NCI-H2029 (cell line): ENCODE measurements around the gene SEC14L5.

ENCODE experiments used
- DNase-seq: peaks from one replicate; lab custom pipeline; 2025; lab: John Stamatoyannopoulos, UW

Gene SEC14L5

DNA sequence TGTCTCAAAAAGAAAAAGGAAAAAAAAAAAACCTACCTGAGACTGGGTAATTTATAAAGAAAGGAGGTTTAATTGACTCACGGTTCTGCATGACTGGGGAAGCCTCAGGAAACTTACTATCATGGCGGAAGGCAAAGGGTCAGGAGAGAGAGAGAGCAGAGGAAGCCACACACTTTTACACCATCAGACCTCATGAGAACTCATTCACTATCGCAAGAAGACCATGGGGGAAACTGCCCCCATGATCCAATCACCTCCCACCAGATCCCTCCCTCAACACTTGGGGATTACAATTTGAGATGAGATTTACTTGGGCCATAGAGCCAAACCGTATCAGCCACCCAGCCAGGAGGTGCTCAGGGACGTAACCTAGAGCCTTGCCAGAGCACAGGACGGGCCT is 54.8 kb downstream of the SEC14L5 start:
- no peak for DNase-seq

DNA sequence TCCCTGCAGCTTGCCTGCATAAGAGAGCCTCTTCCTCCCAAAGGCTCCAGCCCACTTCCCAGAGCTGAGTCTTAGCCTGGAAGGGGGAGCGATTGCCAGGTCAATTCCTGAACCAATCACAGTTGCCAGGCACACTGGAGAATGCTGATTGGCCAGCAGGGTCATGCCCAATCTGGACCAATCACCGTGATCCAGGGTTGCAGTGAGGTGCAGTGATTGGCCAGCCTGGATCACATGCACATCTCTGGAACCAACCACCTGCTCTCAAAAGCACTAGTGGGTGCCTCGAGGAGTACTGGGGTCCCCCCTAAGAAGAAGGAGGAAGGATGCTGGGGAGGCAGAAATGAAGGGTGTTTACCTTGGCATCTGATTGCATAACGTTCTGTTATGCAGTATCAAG is 57.2 kb downstream of the SEC14L5 start:
- DNase-seq, result no peak

DNA sequence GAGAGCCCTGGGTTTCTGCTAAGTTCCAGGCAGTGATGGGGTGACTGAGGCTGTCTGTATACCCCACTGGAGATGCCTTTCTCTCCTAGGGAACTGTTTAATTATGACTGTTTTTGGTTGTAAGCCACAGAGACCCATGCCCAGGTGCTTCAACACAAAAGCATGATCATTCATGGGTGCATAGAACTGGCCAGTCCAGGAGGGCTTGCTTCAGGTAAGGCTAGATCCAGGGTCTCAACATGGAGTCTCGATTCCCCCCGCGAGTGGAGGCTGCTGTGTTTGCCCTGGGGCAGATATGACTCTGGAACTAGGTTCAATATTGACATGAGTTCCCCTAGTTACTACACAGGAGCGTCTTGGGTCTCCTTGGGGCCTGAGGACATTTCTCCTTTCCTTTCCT is 57.8 kb downstream of the SEC14L5 start:
- DNase-seq, result no peak

DNA sequence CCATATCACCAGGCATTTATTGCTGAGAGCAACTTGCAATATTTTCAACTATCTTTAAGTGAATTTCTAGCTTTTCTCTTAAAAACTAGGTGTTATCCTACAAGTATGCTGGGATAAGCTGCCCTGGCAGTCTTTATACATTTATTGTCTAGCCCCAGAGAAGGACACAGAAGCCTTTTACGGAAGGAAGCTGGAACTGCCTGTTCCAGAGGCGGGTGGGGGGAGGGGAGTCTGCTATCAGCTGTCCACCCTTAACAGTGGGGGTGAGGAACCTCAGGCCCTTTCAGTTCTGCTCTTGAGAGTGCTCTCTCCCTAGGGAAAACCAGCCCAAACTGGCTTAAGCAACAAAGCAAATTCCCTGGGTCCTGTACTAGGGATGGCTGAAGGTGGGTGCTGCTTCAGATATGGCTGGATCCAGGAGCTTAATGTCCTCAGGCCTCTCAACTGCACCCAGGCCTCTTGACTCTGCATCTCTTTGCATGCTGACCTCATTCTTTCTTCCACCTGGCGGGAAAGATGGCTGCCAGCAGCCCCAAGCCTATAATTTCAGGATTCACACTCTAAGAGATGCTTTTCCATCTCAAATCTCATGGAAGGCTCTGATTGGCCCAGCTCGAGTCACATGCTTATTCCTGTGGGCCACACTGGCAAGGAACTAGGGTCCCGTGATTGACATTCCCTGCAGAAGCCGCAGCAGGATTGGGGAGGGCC is 59.0 kb downstream of the SEC14L5 start:
- no peak for DNase-seq

DNA sequence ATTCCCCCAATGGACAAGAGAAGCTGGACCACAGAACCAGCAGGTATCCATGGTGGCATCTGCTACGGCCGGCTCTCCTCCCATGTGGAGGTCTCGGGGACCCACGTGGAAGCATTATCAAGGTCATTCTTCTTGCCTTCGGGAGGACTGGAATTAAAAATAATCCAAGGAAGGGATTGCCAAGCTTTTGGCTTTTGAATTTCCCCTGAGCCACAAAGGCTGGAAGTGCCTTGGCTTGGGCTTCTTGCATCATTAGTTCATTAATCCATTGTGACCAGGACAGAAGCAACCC is 59.5 kb downstream of the SEC14L5 start:
- DNase-seq, result no peak

DNA sequence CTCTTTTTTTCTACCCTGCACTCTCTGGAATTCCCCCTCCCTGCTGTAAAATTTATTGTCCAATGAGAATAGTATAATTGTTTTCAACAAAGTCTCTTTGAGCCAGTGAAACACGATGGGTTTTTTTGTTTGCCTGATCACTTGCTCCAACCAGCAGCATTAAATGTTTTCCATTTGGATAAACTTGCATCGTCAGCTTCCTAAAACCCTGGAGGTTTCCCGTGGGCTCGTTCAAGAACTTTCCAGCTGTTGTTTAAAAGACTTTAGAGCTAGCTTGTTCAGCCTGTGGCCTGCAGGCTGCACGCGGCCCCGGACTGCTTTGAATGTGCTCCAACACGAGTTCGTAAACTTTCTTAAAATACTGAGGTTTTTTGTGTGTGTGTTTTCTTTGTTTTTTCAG is 60.7 kb downstream of the SEC14L5 start:
- DNase-seq, result no peak

DNA sequence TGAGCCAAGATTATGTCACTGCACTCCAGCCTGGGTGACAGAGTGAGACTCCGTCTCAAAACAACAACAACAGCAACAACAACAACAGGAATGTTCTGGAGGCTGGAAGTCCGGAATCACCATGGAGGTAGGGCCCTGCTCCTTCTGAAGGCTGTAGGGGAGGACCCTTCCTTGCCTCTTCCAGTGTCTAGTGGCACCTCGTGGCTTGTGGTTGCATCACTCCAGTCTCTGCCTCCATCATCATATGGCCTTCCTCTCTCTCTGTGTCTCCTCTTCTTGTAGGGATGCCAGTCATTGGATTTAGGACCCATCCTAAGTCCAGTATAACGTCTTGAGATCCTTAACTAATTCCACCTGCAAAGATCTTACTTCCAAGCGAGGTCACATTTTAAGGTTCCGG is 61.6 kb downstream of the SEC14L5 start:
- DNase-seq, result no peak

DNA sequence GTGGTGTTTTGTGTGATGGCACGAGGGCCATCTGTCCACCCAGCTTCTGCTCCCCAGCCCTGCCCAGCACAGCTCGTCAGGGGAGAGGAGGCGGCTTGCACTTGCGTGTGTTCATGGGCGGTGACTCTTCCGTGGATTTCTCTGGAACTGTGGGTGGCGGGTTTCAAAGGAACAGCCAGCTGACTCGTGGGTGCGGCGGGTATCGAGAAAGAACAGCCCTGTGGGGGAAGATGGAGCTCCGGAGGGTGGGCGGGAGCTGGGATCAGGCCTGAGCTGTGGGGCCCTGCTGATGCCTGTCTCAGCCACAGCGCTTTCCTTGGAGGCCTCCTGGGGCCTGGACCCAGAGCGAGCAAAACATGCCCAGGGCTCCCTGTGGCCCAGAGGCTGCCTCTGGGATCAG is 62.4 kb downstream of the SEC14L5 start:
- no peak for DNase-seq

DNA sequence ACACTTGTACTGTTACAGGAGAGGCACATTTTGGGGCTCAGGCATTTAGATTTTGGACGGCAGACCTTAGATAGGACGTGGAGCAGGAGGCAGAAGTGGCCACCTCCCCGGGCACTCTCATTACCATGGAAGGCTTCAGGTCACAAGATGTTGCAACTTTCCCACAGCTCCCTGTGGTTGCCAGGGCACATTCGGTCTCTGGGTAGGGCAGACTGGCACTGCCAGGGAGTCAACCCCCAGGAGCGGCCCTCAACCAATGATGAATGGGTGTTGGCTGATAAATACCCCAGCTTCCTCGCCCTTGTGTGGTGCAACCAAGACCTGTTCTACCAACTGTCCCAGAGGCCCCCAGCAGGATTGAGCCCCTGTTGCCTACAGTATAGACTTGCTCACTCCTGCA is 64.4 kb downstream of the SEC14L5 start:
- DNase-seq, result no peak

DNA sequence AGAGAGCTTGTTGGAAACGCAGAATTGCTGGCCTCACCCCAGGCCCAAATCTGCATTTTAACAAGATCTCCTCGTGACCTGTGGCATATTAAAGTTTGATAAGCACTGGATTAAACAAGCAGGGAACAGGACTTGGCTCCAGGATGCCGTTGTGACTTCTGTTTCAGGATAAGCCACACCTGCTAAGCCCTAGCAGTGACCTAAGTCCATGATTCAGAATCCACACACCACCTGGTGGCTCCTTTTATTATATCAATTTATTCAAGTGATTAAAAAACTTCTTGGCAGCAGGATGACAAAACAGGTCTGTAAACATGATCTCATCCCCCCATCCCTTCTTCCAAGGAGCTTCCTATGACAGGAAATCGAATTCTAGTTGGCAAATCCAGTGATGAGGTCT is 66.5 kb downstream of the SEC14L5 start:
- peak; percentile 49 for DNase-seq

DNA sequence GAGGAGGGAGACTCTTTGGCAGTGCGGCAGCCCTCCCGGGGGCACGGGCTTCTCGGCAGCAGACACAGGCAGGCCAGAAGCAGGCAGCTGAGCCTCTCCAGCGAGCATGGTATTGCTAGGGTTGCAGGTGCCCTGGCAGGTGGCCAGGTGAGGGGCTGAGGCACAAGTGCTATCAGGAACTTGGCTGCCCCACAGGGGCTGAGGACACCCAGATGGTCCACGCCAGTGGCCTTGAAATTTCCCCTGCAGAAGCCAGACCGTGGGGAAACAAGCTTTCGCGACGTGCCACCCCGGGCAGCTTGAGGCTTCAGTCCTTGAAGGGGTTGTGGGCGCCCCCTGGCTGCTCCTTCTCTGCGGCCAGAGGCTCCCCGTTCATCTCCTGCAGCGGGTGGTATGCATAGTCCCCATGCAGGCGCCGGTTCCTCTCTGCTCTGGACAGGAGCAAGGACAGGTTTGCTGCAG is 67.1 kb downstream of the SEC14L5 start:
- peak; percentile 8 for DNase-seq

DNA sequence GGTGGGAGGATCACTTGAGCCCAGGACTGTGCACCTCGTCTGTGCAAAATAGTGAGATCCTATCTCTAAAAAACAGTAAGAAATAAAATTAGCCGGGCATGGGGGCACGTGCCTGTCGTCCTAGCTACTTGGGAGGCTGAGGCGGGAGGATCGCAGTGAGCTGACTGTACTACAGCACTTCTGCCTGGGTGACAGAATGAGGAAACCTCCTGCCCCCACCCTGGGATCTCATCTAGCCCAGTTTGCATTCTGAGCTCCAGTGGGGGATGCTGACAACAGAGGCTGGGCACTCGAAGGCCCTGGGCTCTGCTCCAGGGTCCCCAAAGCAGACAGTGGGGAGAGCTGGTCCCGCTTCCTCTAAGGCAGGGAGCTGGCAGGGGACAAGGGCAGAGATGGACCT is 68.5 kb downstream of the SEC14L5 start:
- no peak for DNase-seq

DNA sequence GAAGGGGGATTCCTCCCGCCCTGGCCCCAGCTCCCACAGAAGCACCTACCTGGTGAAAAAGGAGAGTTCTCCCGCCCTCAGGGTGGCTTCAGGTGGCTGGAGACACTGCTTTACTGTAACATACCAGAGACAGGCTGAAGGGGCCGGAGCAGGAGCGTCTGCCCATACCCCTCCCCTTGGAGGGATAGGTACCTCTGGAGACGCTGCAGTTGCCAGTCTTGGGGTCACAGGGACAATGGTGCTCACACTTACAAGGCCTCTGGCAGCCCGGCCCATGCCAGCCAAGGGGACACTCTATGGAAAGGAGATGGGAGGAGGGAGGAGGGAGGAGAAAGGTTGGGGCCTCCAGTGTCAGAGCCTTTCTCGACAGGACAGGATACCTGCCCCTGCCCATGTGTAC is 69.0 kb downstream of the SEC14L5 start:
- no peak for DNase-seq

DNA sequence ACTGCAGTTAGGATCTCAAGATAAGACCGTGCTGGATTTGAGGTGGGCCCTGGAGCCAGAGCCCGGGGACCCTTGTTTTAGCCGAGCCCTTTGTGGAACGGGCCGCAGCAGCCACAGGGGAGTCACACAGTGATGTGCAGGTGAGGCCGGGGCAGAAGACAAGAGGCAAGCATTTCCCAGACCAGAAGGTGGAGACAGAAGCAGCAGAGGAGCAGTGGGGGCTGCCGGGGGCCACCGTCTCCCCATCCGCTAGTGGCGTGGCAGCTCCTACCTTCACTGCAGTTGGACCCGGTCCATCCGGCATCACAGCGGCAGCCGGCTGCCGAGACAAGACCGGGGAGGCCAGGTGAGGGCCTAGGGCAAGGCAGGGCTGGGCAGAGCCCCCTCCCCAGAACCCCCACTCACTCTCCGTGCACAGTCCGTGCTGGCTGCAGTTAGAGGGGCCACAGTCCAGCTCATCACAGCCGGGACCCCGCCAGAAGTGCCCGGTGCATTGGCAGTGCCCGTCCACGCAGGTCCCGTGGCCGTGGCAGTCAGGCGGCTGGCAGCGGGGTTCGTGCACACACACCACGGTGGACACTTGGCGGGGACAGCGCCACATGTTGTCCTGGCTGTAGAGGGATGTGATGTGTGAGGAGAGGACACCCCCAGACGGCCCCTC is 69.6 kb downstream of the SEC14L5 start:
- DNase-seq, result no peak

DNA sequence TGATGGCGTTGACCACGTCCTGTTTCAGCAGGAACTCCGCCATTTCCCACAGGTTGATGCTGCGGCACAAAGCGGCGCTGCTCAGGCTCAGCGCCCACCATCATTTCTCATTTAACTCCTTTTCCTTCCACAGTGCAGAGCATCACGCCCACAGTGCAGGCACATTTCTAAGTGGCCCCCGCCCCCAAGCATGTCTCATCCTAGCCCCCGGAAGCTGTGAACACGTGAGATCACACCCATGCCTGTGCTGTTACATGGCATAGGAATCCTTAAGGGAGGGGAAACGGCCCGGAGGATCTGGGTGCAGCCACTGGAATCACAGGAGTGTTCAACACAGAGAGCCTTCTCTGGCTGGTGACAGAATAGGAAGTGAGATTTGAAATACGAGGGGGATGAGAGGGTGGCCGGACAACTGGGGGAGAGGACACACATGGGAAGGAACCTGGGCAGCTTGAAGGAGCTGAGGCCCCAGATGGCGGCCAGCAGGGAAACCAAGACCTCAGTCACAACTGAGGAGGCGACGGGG is 70.9 kb downstream of the SEC14L5 start:
- no peak for DNase-seq

DNA sequence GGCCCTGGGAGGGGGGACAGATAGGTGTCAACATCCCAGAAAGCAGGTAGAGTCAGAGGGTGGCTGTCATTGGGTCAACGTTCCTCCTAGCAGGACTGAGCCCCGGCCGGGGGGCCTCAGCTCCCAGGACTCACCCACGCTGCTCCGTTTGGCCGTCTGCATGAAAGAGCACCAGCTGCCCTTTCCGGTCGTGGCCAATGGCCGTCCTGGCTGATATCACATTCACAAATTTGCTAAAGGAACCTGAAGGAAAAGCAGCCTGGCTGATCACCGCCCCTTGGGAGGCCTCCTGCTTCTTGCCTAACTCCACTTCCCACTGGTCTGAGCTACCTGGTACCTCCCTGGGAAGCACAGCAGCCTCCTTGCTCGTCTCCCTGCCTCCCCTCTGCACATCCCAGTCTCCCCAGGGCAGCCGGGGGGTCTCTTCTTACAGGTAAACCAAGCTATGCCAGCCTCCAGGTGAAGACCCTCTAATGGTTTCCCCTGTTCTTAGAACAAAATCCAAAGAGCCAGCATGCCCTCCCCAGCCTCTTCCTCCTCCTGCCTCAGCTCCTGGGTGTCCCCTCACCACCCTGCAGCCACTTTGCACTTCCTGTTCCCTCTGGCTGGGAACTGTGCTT is 72.2 kb downstream of the SEC14L5 start:
- DNase-seq, result no peak

DNA sequence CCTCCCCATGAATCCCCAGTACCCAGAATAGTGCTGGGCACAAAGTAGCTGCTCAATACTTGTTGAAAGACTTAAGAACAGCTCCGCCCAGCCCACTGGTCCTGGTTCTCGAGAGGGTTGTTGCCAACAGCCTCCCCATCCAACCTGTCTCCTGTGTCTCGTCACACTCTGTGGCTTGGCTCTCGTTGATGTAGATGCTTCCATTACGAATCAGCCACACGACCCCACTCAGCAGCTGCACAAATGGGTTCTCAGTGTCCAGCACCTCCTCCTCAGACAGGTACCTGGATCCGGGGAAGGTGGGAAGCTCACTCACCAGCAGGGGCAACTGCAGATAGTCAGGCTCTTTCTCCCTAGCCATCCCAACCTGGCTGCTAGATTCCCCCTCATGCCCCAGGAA is 73.5 kb downstream of the SEC14L5 start:
- DNase-seq, result no peak

DNA sequence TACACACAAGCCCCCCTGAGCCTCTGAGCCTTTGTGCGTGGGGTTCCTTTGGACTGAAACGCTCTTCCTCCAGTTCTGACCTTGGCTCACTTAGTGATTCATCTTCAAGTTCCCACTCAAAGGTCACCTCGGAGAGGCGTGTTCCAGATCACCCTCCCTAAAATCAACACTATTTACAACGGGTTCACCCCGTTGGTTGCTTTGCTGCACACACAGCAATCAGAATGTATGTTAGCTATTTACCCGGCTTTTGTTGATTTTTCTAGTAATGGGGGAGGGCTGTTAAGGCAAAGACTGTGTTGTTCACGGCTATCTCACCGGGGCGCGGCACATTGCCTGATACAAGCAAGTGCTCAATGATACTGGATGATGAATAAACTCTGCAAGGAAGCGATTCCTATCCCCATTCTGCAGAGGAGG is 74.6 kb downstream of the SEC14L5 start:
- no peak for DNase-seq

DNA sequence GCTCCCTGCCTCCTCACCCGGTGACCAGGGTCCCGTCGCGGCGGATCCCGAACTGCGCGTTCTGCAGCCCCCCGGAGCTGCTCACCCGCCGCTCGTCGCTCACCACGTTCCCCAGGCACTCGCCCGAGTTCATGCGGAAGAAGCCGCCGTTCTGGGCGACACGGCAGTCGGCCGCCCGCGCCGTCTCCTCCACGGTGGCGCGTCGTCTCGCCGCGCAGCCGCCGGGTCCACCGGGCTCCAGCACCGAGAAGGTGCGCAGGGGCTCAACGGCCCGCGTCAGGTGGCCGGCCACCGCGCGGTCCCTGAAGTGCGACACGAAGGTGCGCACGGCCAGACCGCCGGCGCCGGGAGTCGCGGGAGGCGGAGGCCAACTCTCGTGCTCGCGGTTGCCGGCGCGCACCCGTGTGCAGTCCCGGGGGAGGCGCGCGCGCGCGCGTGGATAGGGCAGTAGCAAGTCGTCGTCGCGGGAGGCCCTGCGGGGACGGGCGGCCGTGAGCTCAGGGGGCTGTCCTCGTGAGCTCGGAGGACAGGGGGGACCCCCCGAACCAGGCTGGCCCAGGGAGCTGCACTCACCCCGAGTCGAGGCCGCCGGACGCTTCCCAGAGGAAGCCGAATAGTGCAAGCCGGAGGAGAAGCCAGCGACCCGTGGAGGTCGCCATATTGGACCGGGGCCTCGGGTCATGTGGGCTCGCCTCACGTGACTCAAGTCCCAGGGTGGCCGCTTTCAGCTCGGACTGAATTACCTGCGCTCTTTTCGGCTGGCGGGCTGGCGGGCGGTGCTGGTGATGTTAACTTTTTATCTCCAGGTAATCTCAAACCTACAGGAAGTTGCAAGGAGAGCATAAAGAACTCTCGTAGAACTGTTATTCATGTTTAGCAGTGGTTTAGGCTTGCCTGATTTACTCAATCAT is 75.4 kb downstream of the SEC14L5 start, which contains the start of gene NAGPA:
NAGPA (minus strand) TSS at position 680 of the 911 bp plus-strand sequence; CDS start at position 659, 21 bp downstream.
- DNase-seq, result peak; percentile 57

DNA sequence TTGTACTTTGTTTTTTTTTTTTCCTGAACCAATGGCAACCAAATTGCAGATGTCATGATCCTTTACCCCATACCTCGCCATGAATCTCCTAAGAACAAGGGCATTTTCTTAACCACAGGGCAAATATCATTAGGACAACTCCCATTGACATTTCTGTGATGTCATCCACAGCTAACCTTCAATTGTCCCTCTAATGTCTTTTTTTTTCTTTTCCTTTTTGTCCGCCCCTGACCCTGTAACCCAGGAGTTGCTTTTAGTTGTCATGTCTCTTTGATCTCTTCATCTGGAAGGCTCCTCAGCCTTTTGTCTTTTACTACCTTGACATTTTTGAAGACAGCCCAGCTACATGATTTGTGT is 76.0 kb downstream of the SEC14L5 start:
- no peak for DNase-seq

DNA sequence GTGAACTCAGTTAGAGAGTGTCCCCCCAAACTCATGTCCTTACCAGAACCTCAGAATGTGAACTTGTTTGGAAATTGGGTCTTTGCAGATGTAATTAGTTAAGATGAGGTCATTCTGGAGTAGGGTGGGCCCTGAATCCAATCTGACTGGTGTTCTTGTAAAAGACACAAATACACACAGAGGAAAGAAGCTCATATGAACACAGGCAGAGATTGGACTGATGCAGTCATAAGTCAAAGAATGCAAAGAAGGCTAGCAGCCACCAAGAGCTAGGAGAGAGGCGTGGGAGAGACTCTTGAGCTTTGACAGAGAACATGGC is 77.7 kb downstream of the SEC14L5 start:
- no peak for DNase-seq
